ENCODE measurements around the gene IL4. TPM values are rescaled to one million over a fixed set of nuclear protein-coding genes. Genes with fewer than 3 reads are reported as not detected.

Gene IL4
- polyA plus RNA-seq, 1 donor from 2014 or later: not detected

DNA sequence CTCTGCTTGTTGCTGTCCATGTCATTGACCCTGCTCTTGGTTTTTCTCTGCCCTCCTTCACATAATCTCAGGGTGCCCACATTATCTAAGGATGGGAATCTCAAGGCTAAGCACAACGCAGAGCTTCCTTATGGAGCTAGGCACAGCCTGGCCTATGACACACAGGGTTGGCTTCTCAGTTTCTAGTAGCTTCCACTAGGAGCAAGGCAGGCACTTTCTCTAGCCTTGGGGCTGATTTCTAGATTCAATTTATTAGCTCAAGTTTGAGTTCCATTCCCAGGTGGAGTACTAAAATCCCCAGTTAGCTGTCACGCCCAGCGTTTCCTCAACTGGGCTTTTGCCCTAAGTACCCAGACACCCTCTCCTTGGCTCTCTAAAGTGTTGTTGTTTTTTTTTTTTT, 12.4 kb downstream of the IL4 start:
- H3K9me3 ChIP-seq (ENCODE audit: low read length): no peaks in the 10 kb centered on the region
- no peaks in the 10 kb centered on the region for H3K27me3 ChIP-seq (ENCODE audit: insufficient read depth, low read depth, low read length)
- no peaks in the 10 kb centered on the region for H3K79me2 ChIP-seq (replicated peaks; ENCODE audit: insufficient read depth, low read length)
- no peaks in the 10 kb centered on the region for H3K36me3 ChIP-seq (ENCODE audit: insufficient read depth, low read length)
- no peak overlapping the region for H2AFZ ChIP-seq (ENCODE audit: low read depth, low read length)
- H3K4me2 ChIP-seq (ENCODE audit: low read length): no peak overlapping the region
- no peaks in the 10 kb centered on the region for H3F3A ChIP-seq (ENCODE audit: insufficient read depth, low read length, poor library complexity, severe bottlenecking)
- no peaks in the 10 kb centered on the region for H4K20me1 ChIP-seq (ENCODE audit: insufficient read depth)
- TF ChIP-seq MXI1 (conservative IDR thresholded peaks at IDR 0.05; ENCODE audit: poor library complexity, severe bottlenecking) (no peak), RAD21 (conservative IDR thresholded peaks at IDR 0.05) (no peak), TAF1 (IDR thresholded peaks at IDR 0.05; ENCODE audit: low read depth) (no peak), EP300 (conservative IDR thresholded peaks at IDR 0.05; ENCODE audit: poor library complexity, severe bottlenecking) (no peak), POLR2AphosphoS5 (IDR thresholded peaks at IDR 0.05) (no peak), SMC3 (conservative IDR thresholded peaks at IDR 0.05; ENCODE audit: poor library complexity) (no peak), EZH2 (IDR thresholded peaks at IDR 0.05; ENCODE audit: borderline replicate concordance, insufficient read depth, low read length, poor library complexity, severe bottlenecking) (no peak)
- TF ChIP-seq, protein P1, sequence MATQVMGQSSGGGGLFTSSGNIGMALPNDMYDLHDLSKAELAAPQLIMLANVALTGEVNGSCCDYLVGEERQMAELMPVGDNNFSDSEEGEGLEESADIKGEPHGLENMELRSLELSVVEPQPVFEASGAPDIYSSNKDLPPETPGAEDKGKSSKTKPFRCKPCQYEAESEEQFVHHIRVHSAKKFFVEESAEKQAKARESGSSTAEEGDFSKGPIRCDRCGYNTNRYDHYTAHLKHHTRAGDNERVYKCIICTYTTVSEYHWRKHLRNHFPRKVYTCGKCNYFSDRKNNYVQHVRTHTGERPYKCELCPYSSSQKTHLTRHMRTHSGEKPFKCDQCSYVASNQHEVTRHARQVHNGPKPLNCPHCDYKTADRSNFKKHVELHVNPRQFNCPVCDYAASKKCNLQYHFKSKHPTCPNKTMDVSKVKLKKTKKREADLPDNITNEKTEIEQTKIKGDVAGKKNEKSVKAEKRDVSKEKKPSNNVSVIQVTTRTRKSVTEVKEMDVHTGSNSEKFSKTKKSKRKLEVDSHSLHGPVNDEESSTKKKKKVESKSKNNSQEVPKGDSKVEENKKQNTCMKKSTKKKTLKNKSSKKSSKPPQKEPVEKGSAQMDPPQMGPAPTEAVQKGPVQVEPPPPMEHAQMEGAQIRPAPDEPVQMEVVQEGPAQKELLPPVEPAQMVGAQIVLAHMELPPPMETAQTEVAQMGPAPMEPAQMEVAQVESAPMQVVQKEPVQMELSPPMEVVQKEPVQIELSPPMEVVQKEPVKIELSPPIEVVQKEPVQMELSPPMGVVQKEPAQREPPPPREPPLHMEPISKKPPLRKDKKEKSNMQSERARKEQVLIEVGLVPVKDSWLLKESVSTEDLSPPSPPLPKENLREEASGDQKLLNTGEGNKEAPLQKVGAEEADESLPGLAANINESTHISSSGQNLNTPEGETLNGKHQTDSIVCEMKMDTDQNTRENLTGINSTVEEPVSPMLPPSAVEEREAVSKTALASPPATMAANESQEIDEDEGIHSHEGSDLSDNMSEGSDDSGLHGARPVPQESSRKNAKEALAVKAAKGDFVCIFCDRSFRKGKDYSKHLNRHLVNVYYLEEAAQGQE (IDR thresholded peaks at IDR 0.05; ENCODE audit: borderline replicate concordance): no peak
- TF ChIP-seq, protein P2, sequence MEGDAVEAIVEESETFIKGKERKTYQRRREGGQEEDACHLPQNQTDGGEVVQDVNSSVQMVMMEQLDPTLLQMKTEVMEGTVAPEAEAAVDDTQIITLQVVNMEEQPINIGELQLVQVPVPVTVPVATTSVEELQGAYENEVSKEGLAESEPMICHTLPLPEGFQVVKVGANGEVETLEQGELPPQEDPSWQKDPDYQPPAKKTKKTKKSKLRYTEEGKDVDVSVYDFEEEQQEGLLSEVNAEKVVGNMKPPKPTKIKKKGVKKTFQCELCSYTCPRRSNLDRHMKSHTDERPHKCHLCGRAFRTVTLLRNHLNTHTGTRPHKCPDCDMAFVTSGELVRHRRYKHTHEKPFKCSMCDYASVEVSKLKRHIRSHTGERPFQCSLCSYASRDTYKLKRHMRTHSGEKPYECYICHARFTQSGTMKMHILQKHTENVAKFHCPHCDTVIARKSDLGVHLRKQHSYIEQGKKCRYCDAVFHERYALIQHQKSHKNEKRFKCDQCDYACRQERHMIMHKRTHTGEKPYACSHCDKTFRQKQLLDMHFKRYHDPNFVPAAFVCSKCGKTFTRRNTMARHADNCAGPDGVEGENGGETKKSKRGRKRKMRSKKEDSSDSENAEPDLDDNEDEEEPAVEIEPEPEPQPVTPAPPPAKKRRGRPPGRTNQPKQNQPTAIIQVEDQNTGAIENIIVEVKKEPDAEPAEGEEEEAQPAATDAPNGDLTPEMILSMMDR (IDR thresholded peaks at IDR 0.05; ENCODE audit: poor library complexity, severe bottlenecking): no peak
- H3K9ac ChIP-seq (ENCODE audit: low read length): no peak overlapping the region
- no peak overlapping the region for H3K27ac ChIP-seq (ENCODE audit: low read length)
- no peaks in the 10 kb centered on the region for H3K9me2 ChIP-seq (ENCODE audit: insufficient read depth, low read length)
- no peak overlapping the region for H3K4me3 ChIP-seq (ENCODE audit: low read length)

DNA sequence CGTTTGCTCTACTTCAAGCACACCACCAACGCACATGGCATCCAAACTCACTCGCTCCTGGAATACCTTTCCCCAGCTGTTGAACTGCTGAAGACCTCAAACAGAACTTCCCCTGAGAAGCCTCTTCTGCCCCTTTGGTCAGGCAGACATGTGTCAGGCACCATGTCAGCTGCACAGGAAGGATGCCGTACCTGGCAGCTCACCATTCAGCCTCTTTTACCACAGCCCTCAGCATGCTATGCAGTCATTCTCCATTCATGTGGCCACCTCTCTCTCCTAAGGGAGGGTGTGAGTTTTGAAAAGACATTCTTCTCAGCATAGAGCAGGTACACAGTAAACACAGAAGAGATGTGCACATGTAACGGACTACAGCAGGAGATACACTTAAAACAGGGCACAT, 14.2 kb downstream of the IL4 start:
- TF ChIP-seq, protein P2 (IDR thresholded peaks at IDR 0.05; ENCODE audit: poor library complexity, severe bottlenecking): no peak
- no peak for TF ChIP-seq POLR2AphosphoS5 (IDR thresholded peaks at IDR 0.05)
- Histone ChIP-seq H4K20me1 (ENCODE audit: insufficient read depth) (no peaks in the 10 kb centered on the region), H3K4me3 (ENCODE audit: low read length) (no peak overlapping the region), H3K9me2 (ENCODE audit: insufficient read depth, low read length) (no peaks in the 10 kb centered on the region), H3K36me3 (ENCODE audit: insufficient read depth, low read length) (no peaks in the 10 kb centered on the region), H3K9me3 (ENCODE audit: low read length) (no peaks in the 10 kb centered on the region), H3K4me2 (ENCODE audit: low read length) (no peak overlapping the region), H3K79me2 (replicated peaks; ENCODE audit: insufficient read depth, low read length) (no peaks in the 10 kb centered on the region), H2AFZ (ENCODE audit: low read depth, low read length) (no peak overlapping the region), H3K27ac (ENCODE audit: low read length) (no peak overlapping the region), H3F3A (ENCODE audit: insufficient read depth, low read length, poor library complexity, severe bottlenecking) (no peaks in the 10 kb centered on the region), H3K9ac (ENCODE audit: low read length) (no peak overlapping the region), H3K27me3 (ENCODE audit: insufficient read depth, low read depth, low read length) (no peaks in the 10 kb centered on the region)
